Keratinocyte (primary cell): Measurements from ENCODE around the gene KCTD1.

Experiments used
- CTCF ChIP-seq, 3 experiments: IDR thresholded peaks in 1 of 3; conservative IDR thresholded peaks in 1 of 3; optimal IDR thresholded peaks in 1 of 3; 2 replicates in 2 of 3; 3 replicates in 1 of 3; pipeline versions ENCODE3 to v1.5.1; 2011; ENCODE audit warnings: low read length in 3 of 3, mild to moderate bottlenecking in 3 of 3, moderate library complexity in 2 of 3, control low read depth in 1 of 3, inconsistent platforms in 1 of 3; ENCODE audit not compliant: insufficient read depth in 2 of 3; ENCODE audit errors: extremely low read depth in 1 of 3
- EZH2 ChIP-seq: IDR thresholded peaks from one replicate; pipeline ENCODE4 v1.6.1; 2012; ENCODE audit warnings: inconsistent platforms, mild to moderate bottlenecking, low read length, moderate library complexity

GRCh38 chr18:26416652-26417150 lies 131.7 kb downstream of the KCTD1 start:
- no peak for TF ChIP-seq CTCF (optimal IDR thresholded peaks at IDR 0.05 in 1 of 3, IDR thresholded peaks at IDR 0.05 in 1 of 3, conservative IDR thresholded peaks at IDR 0.05 in 1 of 3; ENCODE audit: extremely low read depth in 1 of 3, insufficient read depth in 2 of 3, low read length in 3 of 3)
- no peak for TF ChIP-seq EZH2
